ENCODE data around the gene EIF3L.

EIF3L gene

DNA sequence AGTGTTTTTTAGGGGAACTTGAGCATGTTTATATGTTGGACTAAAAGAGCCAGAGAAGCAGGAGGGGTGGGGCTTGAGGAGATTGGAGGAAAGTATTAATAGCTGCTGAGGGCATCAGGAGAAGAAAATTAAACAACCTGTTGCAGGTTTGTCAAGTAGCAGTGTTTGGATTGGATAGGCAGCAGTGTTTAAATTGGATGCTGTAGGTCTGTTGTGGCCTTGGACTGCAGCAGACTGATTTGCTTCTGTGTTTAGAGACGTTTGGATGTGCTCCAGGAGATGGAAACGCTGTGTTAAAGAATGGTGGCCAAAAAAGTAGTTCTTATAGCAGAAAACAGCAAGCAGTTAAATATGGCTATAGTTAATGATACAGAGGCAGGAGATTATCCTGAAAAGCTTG lies 5.7 kb downstream of the EIF3L start:
- H3K27ac ChIP-seq = no peak overlapping the region
- H3K4me3 ChIP-seq (ENCODE audit: low read depth in 1 of 2, low read length in 1 of 2) = no peak overlapping the region
- no peaks in the 10 kb centered on the region for H3K9me3 ChIP-seq
- peaks cover 6 to 7% of the 10 kb centered on the region in 2 experiments for H3K4me1 ChIP-seq (ENCODE audit: control insufficient read depth in 1 of 2, insufficient read depth in 1 of 2, low read depth in 1 of 2, low read length in 1 of 2)
- TF ChIP-seq, protein P1, sequence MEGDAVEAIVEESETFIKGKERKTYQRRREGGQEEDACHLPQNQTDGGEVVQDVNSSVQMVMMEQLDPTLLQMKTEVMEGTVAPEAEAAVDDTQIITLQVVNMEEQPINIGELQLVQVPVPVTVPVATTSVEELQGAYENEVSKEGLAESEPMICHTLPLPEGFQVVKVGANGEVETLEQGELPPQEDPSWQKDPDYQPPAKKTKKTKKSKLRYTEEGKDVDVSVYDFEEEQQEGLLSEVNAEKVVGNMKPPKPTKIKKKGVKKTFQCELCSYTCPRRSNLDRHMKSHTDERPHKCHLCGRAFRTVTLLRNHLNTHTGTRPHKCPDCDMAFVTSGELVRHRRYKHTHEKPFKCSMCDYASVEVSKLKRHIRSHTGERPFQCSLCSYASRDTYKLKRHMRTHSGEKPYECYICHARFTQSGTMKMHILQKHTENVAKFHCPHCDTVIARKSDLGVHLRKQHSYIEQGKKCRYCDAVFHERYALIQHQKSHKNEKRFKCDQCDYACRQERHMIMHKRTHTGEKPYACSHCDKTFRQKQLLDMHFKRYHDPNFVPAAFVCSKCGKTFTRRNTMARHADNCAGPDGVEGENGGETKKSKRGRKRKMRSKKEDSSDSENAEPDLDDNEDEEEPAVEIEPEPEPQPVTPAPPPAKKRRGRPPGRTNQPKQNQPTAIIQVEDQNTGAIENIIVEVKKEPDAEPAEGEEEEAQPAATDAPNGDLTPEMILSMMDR (IDR thresholded peaks at IDR 0.05) = no peak
- no peaks in the 10 kb centered on the region for H3K27me3 ChIP-seq
- peaks cover 83% of the 10 kb centered on the region for H3K36me3 ChIP-seq

DNA sequence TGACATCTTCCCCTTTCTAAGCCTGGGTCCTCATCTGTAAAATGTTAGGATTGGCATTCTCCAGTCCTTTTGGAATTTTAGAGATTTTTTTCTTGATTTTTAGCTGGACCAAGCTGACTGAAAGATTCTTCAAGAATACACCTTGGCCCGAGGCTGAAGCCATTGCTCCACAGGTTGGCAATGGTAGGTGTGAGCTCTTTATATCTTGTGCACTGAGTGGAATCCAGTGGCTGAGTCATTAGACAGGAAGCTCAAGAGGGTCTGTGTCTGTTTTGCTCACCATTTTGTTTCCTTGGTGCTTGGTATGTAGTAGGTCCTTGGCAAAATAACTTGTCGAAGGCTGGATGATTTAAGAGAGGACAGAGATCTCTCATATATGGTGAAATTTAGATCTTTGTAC lies 6.2 kb downstream of the EIF3L start:
- no peaks in the 10 kb centered on the region for H3K27me3 ChIP-seq
- no peak overlapping the region for H3K27ac ChIP-seq
- H3K4me1 ChIP-seq (ENCODE audit: control insufficient read depth in 1 of 2, insufficient read depth in 1 of 2, low read depth in 1 of 2, low read length in 1 of 2) = peaks cover under 1 to 2% of the 10 kb centered on the region in 2 experiments
- TF ChIP-seq, protein P1 (IDR thresholded peaks at IDR 0.05) = no peak
- H3K36me3 ChIP-seq = peaks cover 88% of the 10 kb centered on the region
- H3K4me3 ChIP-seq (ENCODE audit: low read depth in 1 of 2, low read length in 1 of 2) = no peak overlapping the region
- H3K9me3 ChIP-seq = no peaks in the 10 kb centered on the region

DNA sequence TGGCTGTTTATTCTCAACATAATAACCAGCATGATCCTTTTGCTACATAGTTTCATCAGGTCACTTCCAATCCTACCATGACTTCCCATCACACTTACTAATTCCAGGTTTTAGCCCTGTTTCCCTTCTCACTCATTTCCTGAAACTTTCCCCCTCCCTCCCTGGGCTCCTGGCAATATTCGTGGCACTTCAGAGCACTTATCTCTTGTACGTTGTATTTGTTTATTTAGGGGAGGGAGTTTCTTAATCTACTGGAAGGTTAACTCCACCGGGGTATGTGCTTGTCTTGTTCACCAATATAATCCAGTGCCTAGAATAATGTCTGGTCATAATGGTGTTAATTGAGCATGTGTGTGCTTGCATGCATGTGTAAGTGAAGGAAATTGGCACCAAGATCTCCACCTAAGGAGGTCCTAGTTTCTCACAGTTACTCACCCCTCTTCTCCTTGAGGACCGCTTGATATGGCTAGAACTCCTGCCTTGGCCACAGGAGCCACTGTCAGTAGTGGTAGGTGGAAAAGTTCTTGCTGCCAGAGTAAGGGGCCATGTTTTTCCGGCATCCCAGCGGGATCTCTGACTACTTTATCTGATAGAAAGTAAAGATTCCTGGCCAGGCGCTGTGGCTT lies 11.7 kb downstream of the EIF3L start:
- no peaks in the 10 kb centered on the region for H3K4me1 ChIP-seq (ENCODE audit: control insufficient read depth in 1 of 2, insufficient read depth in 1 of 2, low read depth in 1 of 2, low read length in 1 of 2)
- no peaks in the 10 kb centered on the region for H3K9me3 ChIP-seq
- H3K27me3 ChIP-seq = no peaks in the 10 kb centered on the region
- H3K4me3 ChIP-seq (ENCODE audit: low read depth in 1 of 2, low read length in 1 of 2) = no peak overlapping the region
- peaks cover 98% of the 10 kb centered on the region for H3K36me3 ChIP-seq
- H3K27ac ChIP-seq = no peak overlapping the region
- TF ChIP-seq, protein P1 (IDR thresholded peaks at IDR 0.05) = no peak

DNA sequence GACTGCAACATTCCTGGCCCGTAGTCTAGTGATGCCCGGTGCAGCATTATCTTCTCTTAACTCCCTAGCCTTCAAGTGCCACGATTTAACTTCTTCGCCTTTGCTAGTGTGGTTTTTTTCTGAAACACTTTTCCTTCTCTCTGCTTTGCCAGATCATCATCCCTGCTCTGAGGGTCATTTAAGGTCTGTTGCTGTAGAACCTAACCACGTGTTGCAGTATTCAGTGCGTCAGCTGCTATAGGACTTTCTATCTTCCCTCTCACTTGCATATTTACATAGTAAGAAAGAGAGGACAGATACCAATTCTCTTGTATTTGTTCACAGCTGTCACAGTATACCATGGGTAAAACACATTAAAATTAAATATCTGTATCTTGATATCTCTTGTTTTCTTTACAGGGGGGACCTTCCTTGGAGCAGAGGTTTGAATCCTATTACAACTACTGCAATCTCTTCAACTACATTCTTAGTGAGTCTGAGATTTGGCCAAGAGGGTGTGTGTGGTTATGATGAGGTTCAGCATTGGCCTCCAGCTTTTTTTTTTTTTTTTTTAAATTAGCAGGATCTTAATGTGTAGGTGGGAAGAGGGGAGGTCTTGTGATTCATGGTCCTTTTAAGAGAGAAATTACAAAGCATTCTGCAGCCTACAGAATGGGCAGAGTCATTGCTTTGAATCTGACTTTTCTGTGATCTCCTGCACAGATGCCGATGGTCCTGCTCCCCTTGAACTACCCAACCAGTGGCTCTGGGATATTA lies 13.5 kb downstream of the EIF3L start:
- Histone ChIP-seq H3K4me3 (ENCODE audit: low read depth in 1 of 2, low read length in 1 of 2) (no peak overlapping the region), H3K36me3 (peaks cover 98% of the 10 kb centered on the region), H3K27me3 (no peaks in the 10 kb centered on the region), H3K9me3 (no peaks in the 10 kb centered on the region), H3K4me1 (ENCODE audit: control insufficient read depth in 1 of 2, insufficient read depth in 1 of 2, low read depth in 1 of 2, low read length in 1 of 2) (no peaks in the 10 kb centered on the region), H3K27ac (no peak overlapping the region)
- TF ChIP-seq, protein P1 (IDR thresholded peaks at IDR 0.05) = no peak

DNA sequence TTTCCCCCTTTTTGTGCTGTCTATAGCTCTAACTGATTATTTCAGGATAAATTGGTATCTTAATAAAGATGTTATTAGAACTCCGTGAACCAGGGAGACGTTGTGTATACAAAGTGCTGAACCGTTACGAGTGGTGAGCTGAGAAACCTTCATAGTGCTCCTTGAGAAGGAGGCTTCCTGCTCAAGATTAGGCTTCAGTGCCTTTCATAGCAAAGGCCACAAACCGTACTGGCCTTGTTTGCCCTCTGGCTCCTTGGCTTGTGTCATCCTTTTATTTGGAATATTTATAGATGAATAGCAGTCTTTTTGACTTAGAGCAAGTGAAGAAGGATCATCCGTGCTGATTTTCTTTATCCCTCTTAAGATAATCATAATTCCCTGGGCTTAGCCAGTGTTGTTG lies 16.3 kb downstream of the EIF3L start:
- H3K36me3 ChIP-seq = peaks cover 92% of the 10 kb centered on the region
- H3K4me1 ChIP-seq (ENCODE audit: control insufficient read depth in 1 of 2, insufficient read depth in 1 of 2, low read depth in 1 of 2, low read length in 1 of 2) = no peaks in the 10 kb centered on the region
- no peaks in the 10 kb centered on the region for H3K9me3 ChIP-seq
- H3K4me3 ChIP-seq (ENCODE audit: low read depth in 1 of 2, low read length in 1 of 2) = no peak overlapping the region
- no peak overlapping the region for H3K27ac ChIP-seq
- TF ChIP-seq, protein P1 (IDR thresholded peaks at IDR 0.05) = no peak
- H3K27me3 ChIP-seq = no peaks in the 10 kb centered on the region

Measured in neutrophil (primary cell).